Heart right ventricle (tissue), 16 donors: ENCODE measurements around the gene MAN1C1. TPM values are rescaled to one million over a fixed set of nuclear protein-coding genes. Genes with fewer than 3 reads are reported as not detected.

Source experiments
- ATAC-seq, 8 donors: fragments of 200-7000 bp; cut with Tn5 transposase; one replicate each; pipeline ENCODE4 v1.9.1; 2020; ENCODE audit warnings: mild to moderate bottlenecking in 8 of 8, moderate library complexity in 8 of 8, moderate number of reproducible peaks in 1 of 8
- DNase-seq, 2 donors: peaks; one replicate each; pipeline ENCODE4 v3.0.0-alpha.2; 2020
- H3K27ac ChIP-seq, 10 donors: fragments of 200-600 bp; sonication (generic) in 2 of 10; one replicate each; pipeline versions ENCODE4 v1.5.0 to v1.8.0; 2020 to 2022; ENCODE audit warnings: mild to moderate bottlenecking in 3 of 10
- H3K27me3 ChIP-seq, 7 donors: fragments of 200-600 bp; one replicate each; pipeline ENCODE4 v1.8.0; 2021 to 2022; ENCODE audit warnings: mild to moderate bottlenecking in 2 of 7
- H3K36me3 ChIP-seq, 9 donors: fragments of 200-600 bp; sonication (generic) in 1 of 9; one replicate each; pipeline versions ENCODE4 v1.5.0 to v1.8.0; 2020 to 2022; ENCODE audit warnings: mild to moderate bottlenecking in 2 of 9
- H3K4me1 ChIP-seq, 9 donors: fragments of 200-600 bp; sonication (generic) in 1 of 9; one replicate each; pipeline versions ENCODE4 v1.5.0 to v1.8.0; 2020 to 2022; ENCODE audit warnings: mild to moderate bottlenecking in 4 of 9
- H3K4me3 ChIP-seq, 10 donors: fragments of 200-600 bp; sonication (generic) in 2 of 10; one replicate each; pipeline versions ENCODE4 v1.5.0 to v1.8.0; 2020 to 2022; ENCODE audit warnings: mild to moderate bottlenecking in 7 of 10, moderate library complexity in 2 of 10
- H3K9me3 ChIP-seq, 11 donors: fragments of 200-600 bp in 10 of 11; sonication (generic) in 2 of 11; one replicate each; pipeline versions ENCODE4 v1.5.0 to v1.8.0; 2013 to 2022; ENCODE audit warnings: mild to moderate bottlenecking in 2 of 11, control low read depth in 1 of 11, moderate library complexity in 1 of 11
- CTCF ChIP-seq, 9 donors: fragments of 200-600 bp; sonication (generic) in 2 of 9; IDR thresholded peaks; one replicate each; pipeline versions ENCODE4 v1.5.0 to v1.8.0; 2021 to 2022; ENCODE audit warnings: antibody characterized with exemption in 9 of 9, mild to moderate bottlenecking in 5 of 9, moderate library complexity in 1 of 9
- WGBS, 2 donors: extraction: QIAGEN DNeasy Blood & Tissue Kit; methylation state at CpG; one replicate each; pipeline ENCODE4 v1.1.7; 2013; ENCODE audit warnings: inconsistent platforms in 1 of 2; 5-methylcytosine and 5-hydroxymethylcytosine counted together
- intact Hi-C, 10 donors: fragments of 100-400 bp; cut with DNase I; formaldehyde crosslinking; loops; one replicate each; pipeline versions ENCODE4 v1.11.1 to v1.14.2; 2022
- polyA plus RNA-seq, 2 donors: library from polyadenylated mRNA; stranded (reverse); fragments of 200-250 nt; gene quantifications; one replicate each; pipeline ENCODE4 v1.2.3, GENCODE V29; 2013
- total RNA-seq, 10 donors: library from RNA; stranded (reverse); fragmentation: NEBNext Ultra II Directional in 3 of 10; extraction: Animal tissue kit (Norgen Biotek cat#: 25700) in 3 of 10; gene quantifications; one replicate each; pipeline versions ENCODE4 v1.2.1 to v1.2.4, GENCODE V29; 2021 to 2023
- donor health status: Arrhythmogenic right ventricular cardiomyopathy.
- donor health status: ischemic (EF 13 %, LVEDD 7.1; RV severe dilation, severe dysfunction).
- donor health status: healthy with polysubstance abuse.
- donor health status: DM: no; HTN: yes; CAD: no.
- donor health status: DM: no; HTN: no; CAD: no.
- donor health status: ischemic (EF 25% LVEDD 6.9; RV normal size, moderate dysfunction).
- donor health status: ischemic (EF 25% LVEDD 5.7; RV mildly dilated, moderate dysfunction).
- donor health status: healthy.
- donor health status: DM: yes; HTN: yes; CAD: no.
- donor health status: Ischemic cardiomyopathy.
- donor health status: ischemic (EF 35%, LVEDD 5.7; RV mildly dilated, moderate dysfunction).
- donor health status: nonischemic (EF 11% LVEDD 7.7; RV severe dilation, severe dysfunction).
- donor health status: DM: yes; HTN: yes; CAD: no.
- donor health status: PGD.
- donor health status: ischemic (EF 29% LVEDD 5.4; RV normal size, mild dysfunction).
- donor health status: nonischemic (EF 23%, LVEDD 6.1; RV moderate dilation, normal function).

Gene MAN1C1
- total and polyA plus RNA-seq, 12 donors, result 9.7 to 23.4 (median 13.4) TPM

- peak in 1 of 8 donors; percentile 12 for ATAC-seq
- peaks cover 0 to 73% (median 11%) of the 10 kb centered on the region in 9 donors for H3K36me3 ChIP-seq
- no peak for TF ChIP-seq CTCF (IDR thresholded peaks at IDR 0.05)
- H3K9me3 ChIP-seq, result no peaks in the 10 kb centered on the region
- H3K27me3 ChIP-seq, result no peaks in the 10 kb centered on the region
- peaks cover 31 to 96% (median 83%) of the 10 kb centered on the region in 9 donors for H3K4me1 ChIP-seq
- DNase-seq, result no peak
- H3K4me3 ChIP-seq, result no peak overlapping the region
- intact Hi-C loops, result loop anchor here in 1 of 10 donors (10.0 kb wide), 1 partner anchor 280 kb away; no protein-coding TSS in a partner anchor
- H3K27ac ChIP-seq, result peak overlapping the region; percentile 10 to 80 (median 68)
- WGBS, 2 donors, result 82 to 83% methylated on average over 15 of the region's 15 CpGs
These were observed 188.6 kb downstream of the MAN1C1 start for GRCh38 chr1:25804964-25805862.

- Histone ChIP-seq H3K27me3 (no peaks in the 10 kb centered on the region), H3K4me1 (peaks cover 29 to 99% (median 86%) of the 10 kb centered on the region in 9 donors), H3K36me3 (peaks cover 0 to 78% (median 13%) of the 10 kb centered on the region in 9 donors), H3K27ac (peak overlapping the region; percentile 10 to 80 (median 68)), H3K4me3 (no peak overlapping the region), H3K9me3 (no peaks in the 10 kb centered on the region)
- ATAC-seq (peak; percentile 48 to 82 (median 72)), DNase-seq (peak in 1 of 2 donors; percentile 77)
- intact Hi-C loops, result loop anchor here in 1 of 10 donors (10.0 kb wide), 1 partner anchor 281 kb away; no protein-coding TSS in a partner anchor
- 34% methylated on average over 3 of the region's 3 CpGs for WGBS, 2 donors
- TF ChIP-seq CTCF (IDR thresholded peaks at IDR 0.05), result no peak
These were observed 189.3 kb downstream of the MAN1C1 start for GRCh38 chr1:25805863-25806225.

- ATAC-seq (peak in 7 of 8 donors; percentile 1 to 55 (median 27)), DNase-seq (peak in 1 of 2 donors; percentile 60)
- Histone ChIP-seq H3K4me1 (peaks cover 24 to 99% (median 83%) of the 10 kb centered on the region in 9 donors), H3K27me3 (no peaks in the 10 kb centered on the region), H3K27ac (peak overlapping the region in 9 of 10 donors; percentile 55 to 80 (median 71)), H3K9me3 (no peaks in the 10 kb centered on the region), H3K4me3 (no peak overlapping the region), H3K36me3 (peaks cover 0 to 84% (median 15%) of the 10 kb centered on the region in 9 donors)
- no peak for TF ChIP-seq CTCF (IDR thresholded peaks at IDR 0.05)
- 63 to 70% methylated on average over 4 of the region's 4 CpGs for WGBS, 2 donors
- intact Hi-C loops, result loop anchor here in 1 of 10 donors (10.0 kb wide), 1 partner anchor 282 kb away; no protein-coding TSS in a partner anchor
These were observed 189.8 kb downstream of the MAN1C1 start for GRCh38 chr1:25806418-25806817.
